Rectal smooth muscle tissue (tissue), 1 donor: ENCODE results near the gene NPIPA5.
"Not testable (repeated sequence)": the region's sequence is repeated elsewhere in the genome, so short reads cannot be mapped to it uniquely, and the experiment has no call there.

ENCODE experiments used
- H3K27ac ChIP-seq: one replicate; pipeline ENCODE4 v1.7.0; 2013; ENCODE audit warnings: low read depth, low read length, inconsistent platforms
- H3K27me3 ChIP-seq: one replicate; pipeline ENCODE4 v1.7.0; 2013; ENCODE audit warnings: low read length; ENCODE audit not compliant: control insufficient read depth, insufficient read depth
- H3K36me3 ChIP-seq: one replicate; pipeline ENCODE4 v1.7.0; 2013; ENCODE audit warnings: low read length; ENCODE audit not compliant: control insufficient read depth, insufficient read depth
- H3K4me1 ChIP-seq: one replicate; pipeline ENCODE4 v1.7.0; 2013; ENCODE audit warnings: low read length; ENCODE audit not compliant: control insufficient read depth, insufficient read depth
- H3K4me3 ChIP-seq: one replicate; pipeline ENCODE4 v1.7.0; 2013; ENCODE audit warnings: low read length
- H3K9ac ChIP-seq: one replicate; pipeline ENCODE4 v1.7.0; 2013; ENCODE audit warnings: low read length

The NPIPA5 gene

DNA sequence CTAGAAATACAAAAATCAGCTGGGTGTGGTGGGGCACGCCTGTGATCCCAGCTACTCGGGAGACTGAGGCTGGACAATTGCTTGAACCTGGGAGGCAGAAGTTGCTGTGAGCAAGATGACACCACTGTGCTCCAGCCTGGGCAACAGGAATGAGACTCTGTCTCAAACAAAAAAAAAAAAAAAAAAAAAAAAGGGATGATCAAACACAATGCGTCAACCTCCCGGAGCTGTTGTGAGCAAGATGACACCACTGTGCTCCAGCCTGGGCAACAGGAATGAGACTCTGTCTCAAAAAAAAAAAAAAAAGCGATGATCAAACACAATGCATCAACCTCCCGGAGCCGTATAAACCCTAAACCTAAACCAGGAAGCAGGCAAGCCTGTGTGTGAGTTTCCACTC is 20.6 kb downstream of the NPIPA5 start:
- H3K4me1 ChIP-seq, H3K36me3 ChIP-seq, H3K4me3 ChIP-seq, H3K9ac ChIP-seq, H3K27me3 ChIP-seq, H3K27ac ChIP-seq: not testable (repeated sequence)

DNA sequence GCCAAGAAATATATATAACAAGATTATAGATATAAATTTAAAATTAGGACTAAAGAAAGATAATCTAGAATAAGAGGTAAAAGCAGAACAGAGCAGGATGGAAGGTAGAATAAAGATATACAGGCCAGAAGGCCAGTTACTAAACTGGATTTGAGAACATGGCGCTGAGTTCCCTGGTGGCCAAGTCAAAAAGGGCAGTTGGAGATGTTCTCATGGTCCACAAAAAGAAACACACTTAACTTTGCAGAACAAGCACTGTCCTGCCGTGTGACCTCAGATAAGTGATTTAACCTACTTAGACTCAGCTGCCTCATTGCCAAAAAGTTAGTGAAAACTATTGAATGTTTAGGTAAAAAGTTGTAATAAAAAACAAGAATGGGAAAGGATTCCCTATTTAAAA is 23.2 kb downstream of the NPIPA5 start:
- H3K4me3 ChIP-seq, H3K27me3 ChIP-seq, H3K27ac ChIP-seq, H3K4me1 ChIP-seq, H3K9ac ChIP-seq, H3K36me3 ChIP-seq: not testable (repeated sequence)

- not testable (repeated sequence) for H3K27ac ChIP-seq, H3K4me1 ChIP-seq
Observed at GRCh38 chr16:15352852-15353251, 25.2 kb downstream of the NPIPA5 start.

GRCh38 chr16:15351745-15352144 is 26.3 kb downstream of the NPIPA5 start:
- not testable (repeated sequence) for H3K4me3 ChIP-seq, H3K9ac ChIP-seq, H3K27me3 ChIP-seq, H3K36me3 ChIP-seq, H3K4me1 ChIP-seq, H3K27ac ChIP-seq

More at GRCh38 chr16:15352852-15353251, 25.2 kb downstream of the NPIPA5 start:
- H3K9ac ChIP-seq, H3K36me3 ChIP-seq, H3K27me3 ChIP-seq, H3K4me3 ChIP-seq: not testable (repeated sequence)

GRCh38 chr16:15351251-15351650 is 26.8 kb downstream of the NPIPA5 start:
- not testable (repeated sequence) for H3K4me3 ChIP-seq, H3K36me3 ChIP-seq, H3K9ac ChIP-seq, H3K27ac ChIP-seq, H3K4me1 ChIP-seq, H3K27me3 ChIP-seq

DNA sequence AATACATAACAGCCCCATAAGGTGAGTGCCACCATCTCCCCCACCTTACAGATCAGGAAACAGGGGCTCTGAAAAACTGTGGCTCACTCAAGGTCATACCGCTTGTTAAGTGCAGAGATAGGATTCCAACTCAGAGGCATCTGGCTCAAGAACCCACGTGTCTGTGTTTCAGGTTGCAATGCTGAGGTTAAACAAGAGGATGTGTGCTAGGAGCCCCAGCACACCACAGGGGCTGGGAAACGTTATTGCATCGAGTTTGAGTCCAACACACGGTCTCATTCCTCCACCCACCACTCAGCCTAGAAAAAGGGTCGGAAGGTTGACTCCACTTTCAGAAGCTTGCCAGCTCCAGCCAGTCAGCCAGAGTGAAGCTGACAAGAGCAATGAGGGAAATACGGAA is 29.4 kb downstream of the NPIPA5 start:
- H3K27ac ChIP-seq, H3K36me3 ChIP-seq, H3K27me3 ChIP-seq, H3K9ac ChIP-seq, H3K4me1 ChIP-seq, H3K4me3 ChIP-seq: not testable (repeated sequence)

DNA sequence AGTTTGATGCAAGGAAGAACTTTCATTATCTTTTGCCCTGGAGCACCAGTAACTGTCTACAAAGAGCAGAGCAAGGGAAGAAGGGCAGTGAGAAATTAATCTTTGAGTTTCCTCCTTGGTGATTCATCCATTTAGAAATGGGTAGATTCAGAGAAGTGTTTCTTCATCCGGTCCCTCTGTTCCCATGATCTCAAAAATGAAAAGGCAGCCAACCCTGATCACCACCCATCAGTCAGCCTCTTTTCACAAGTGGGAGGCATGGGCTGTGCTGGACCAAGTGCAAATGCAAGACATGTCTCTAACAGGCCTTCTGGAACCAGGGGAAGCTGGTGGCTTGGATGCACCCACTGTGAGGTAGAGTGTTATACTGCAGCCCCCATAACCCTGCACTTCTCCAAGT is 35.8 kb downstream of the NPIPA5 start:
- not testable (repeated sequence) for H3K4me1 ChIP-seq, H3K27ac ChIP-seq, H3K9ac ChIP-seq, H3K36me3 ChIP-seq, H3K27me3 ChIP-seq, H3K4me3 ChIP-seq

- not testable (repeated sequence) for H3K4me1 ChIP-seq, H3K27ac ChIP-seq, H3K36me3 ChIP-seq
Observed at GRCh38 chr16:15338986-15339385, 39.1 kb downstream of the NPIPA5 start.

DNA sequence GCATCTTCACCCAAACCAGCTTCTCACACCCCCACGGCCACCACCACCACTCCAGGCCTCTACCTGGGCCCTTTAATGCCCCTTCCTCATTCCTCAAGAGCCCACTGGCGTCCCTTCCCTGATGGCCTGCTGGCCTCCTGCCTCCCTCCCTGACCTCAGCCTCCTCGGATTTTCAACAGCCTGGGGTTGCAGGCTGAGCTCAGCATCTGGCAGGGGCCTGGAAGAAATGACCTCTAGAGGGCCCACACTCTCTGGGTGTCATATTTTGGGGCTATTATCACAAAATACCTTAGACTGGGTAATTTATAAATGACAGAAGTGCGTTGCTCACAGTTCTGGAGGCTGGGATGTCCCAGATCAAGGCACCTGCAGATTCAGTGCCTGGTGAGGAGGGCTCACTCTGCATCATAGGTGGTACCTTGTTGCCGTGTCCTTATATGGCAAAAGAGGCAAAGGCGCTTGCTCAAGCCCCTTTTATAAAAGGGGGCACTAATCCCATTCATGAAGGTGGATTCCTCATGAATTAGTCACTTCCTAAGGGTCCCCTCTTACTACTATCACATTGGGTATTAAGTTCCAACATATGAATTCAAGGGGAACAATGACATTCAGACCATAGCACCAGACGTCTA is 40.0 kb downstream of the NPIPA5 start:
- not testable (repeated sequence) for H3K4me1 ChIP-seq, H3K27ac ChIP-seq, H3K9ac ChIP-seq, H3K27me3 ChIP-seq, H3K36me3 ChIP-seq, H3K4me3 ChIP-seq

More at GRCh38 chr16:15338986-15339385, 39.1 kb downstream of the NPIPA5 start:
- H3K9ac ChIP-seq, H3K4me3 ChIP-seq, H3K27me3 ChIP-seq: not testable (repeated sequence)

DNA sequence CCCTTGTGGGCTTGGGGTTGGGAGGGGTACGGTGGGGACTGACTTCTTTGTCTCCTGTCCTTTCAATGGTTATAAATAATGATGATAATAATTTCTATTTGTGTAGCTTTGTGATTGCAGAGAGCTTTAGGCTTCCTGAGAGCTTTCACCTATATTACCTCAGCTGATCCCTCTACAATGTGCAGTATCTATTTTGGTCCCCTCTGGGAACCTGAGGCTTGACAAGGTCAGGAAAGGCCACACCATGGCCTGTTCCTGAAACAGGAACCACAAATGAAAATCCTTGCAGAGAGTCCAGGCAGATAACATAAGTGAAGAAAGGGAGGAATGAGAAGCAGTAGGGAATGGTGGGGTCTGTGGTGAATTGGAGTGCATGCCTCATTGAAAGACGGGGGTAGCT is 42.5 kb downstream of the NPIPA5 start:
- H3K9ac ChIP-seq, H3K4me1 ChIP-seq, H3K27ac ChIP-seq, H3K36me3 ChIP-seq, H3K4me3 ChIP-seq, H3K27me3 ChIP-seq: not testable (repeated sequence)

GRCh38 chr16:15333969-15334368 is 44.1 kb downstream of the NPIPA5 start:
- not testable (repeated sequence) for H3K4me3 ChIP-seq, H3K9ac ChIP-seq, H3K4me1 ChIP-seq, H3K36me3 ChIP-seq, H3K27me3 ChIP-seq, H3K27ac ChIP-seq

DNA sequence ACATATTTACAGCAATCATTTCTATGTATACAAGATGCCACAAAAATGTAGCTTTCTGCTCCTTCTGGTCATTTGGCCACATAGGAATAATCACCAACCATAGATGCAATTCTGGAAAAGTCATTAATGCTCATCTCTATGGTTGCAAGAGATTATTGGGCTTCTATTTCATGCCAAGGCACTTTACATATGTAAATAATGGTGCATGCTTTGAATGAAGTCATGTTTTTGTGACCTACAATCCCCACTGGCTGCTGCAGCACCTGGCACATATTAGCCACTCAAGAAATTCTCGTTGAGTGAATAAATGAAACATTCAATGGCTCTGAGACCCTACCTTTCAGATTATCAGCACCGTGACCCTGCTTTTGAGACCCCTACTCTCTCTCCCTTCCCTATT is 47.1 kb downstream of the NPIPA5 start:
- H3K4me1 ChIP-seq, H3K4me3 ChIP-seq, H3K36me3 ChIP-seq, H3K27ac ChIP-seq, H3K27me3 ChIP-seq, H3K9ac ChIP-seq: not testable (repeated sequence)

- H3K27me3 ChIP-seq, H3K4me1 ChIP-seq, H3K27ac ChIP-seq, H3K9ac ChIP-seq, H3K36me3 ChIP-seq, H3K4me3 ChIP-seq: not testable (repeated sequence)
Observed at GRCh38 chr16:15324954-15325353, 53.1 kb downstream of the NPIPA5 start.
